HL-60/S4 treated with phorbol 12-myristate 13-acetate at 8.2 ng/mL for 4 days and 3 days (cell line): ENCODE results near the gene NEIL3.

ENCODE experiments used
- in situ Hi-C: fragments of 300-500 bp; cut with MboI; formaldehyde crosslinking; loops from 2 replicates; pipeline ENCODE4 v1.15.0; 2022; ENCODE audit warnings: low sequenced_read_pairs

NEIL3 gene

DNA sequence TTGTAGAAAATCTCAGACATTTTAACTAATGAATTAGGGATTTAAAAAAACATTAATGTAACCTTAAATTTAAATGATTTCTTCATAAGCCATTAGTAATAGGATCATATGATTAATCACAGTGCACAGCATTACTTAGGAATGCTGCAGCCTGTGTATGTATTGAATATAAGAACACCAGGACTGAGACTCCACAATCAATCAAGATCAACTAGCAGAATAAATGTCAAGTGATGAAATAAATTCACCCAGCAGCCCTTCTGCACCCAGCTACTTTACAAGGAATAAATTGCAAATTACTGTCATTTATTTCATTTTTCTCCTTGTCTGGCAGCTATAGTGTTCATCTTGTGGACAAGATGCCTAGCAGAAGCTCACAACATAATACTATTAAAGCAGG, 46.5 kb downstream of the NEIL3 start:
- in situ Hi-C loops = no loop called here

GRCh38 chr4:177356921-177357320, 47.2 kb downstream of the NEIL3 start:
- in situ Hi-C loops = no loop called here

GRCh38 chr4:177367336-177367735, 57.7 kb downstream of the NEIL3 start:
- in situ Hi-C loops = no loop called here

GRCh38 chr4:177369372-177369771, 59.7 kb downstream of the NEIL3 start:
- in situ Hi-C loops = no loop called here

DNA sequence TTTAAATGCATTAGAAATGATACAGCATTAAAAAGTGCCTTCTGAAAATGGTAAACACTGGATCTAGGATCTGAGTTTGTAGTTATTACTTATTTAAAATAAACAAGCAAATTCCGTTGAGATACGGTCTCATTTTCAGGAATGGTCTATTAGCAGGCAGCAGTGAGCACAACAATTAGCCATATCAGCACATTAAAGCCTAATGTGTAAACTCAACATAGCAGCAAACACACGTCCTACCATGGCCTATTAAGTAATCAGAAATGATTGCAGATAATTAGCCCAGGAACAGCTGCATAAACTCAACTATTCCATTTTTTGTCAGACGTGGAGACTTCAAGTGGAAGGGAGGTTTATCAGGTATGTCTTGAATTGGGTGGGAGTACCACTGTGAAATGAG, 61.8 kb downstream of the NEIL3 start:
- in situ Hi-C loops = no loop called here

DNA sequence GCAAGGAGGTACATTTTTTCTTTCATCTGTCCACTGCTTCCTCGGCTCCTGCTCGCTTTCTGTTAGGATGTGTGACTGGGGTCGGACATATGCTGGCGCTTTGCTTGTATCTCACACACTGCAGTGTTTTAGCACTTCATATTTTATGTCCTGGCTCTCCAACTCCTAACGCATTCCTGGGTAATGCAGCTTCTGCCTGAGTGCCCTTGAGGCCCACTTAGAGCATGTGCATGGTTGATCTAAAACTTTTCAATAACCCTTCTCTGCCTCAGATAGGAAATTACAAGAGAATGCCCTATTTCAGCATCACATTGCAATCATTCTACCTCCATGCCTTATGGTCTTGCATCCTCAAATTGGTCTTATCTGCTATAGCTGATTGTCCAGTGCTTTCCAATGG, 65.3 kb downstream of the NEIL3 start:
- in situ Hi-C loops = no loop called here

DNA sequence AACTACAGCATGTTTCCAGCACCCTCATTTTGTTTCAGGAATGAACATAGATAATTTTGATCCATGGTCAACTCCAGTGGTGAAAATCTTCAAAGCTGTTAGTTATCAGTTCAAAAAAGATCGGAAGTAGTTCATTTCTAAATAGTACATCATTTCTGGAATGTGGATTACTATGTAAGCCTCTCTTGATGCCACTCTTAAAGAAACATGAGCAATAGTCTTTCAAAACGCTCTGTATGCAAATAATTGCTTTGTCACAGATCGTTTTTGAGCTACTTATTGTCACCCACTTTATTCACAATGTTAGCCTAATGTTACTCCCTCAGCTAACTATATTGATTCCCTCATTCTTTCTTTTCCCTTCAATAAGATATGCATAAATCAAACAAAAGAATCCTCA, 65.7 kb downstream of the NEIL3 start:
- in situ Hi-C loops = no loop called here

- in situ Hi-C loops = no loop called here
Observed at GRCh38 chr4:177376024-177376423, 66.3 kb downstream of the NEIL3 start.

DNA sequence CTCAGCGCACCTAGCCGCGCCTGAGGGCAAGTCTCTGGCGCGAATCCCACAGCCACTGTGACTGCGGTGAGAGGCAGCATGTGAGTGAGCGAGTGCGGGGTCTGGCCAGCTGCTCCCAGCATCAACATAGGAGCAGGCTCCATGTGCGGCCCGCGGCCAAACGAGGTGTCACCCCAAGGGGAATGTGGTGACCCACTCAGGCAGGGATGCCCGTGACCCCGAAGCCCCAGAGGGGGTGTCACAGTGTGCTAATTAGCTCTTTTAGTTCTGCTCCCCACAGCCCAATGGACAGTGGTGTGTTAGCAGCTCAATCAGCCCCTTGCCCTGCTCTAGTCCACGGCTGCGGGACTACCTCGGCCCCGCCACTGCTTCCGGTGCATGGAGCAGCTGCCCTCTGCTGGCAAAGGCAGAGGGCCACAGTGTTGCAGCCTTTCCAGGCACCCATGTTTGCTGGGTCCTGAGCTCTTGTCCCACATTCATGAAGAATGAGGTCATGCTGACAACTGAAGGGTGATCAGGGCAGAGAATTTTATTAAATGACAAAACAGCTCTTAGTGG, 71.1 kb downstream of the NEIL3 start:
- in situ Hi-C loops = no loop called here

DNA sequence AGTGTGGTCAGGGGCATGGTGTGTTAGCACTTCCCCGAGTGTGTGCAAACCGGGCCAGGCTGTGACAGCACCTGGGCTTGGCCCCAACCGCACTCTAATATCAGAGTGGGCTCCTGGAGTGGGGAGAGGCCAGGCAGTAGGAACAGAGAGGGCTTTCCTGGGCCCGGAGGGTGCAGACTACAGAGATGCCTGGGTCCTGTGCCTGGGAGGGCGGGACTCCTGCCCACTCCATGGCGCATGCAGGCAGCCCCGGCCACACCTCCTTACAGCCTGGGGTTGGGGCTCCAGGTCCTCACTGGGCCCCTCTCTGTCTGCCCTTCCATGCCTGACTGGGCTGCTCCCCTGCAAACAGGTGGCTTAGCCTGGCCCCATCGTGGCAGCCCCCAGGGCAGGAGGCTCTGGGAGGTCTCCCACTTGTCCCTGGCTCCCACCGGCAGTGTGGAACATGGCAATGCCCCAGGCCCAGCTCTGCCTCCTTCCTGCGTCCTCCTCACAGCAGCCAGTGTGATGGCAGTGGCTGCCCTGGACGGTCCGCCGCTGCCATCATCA, 72.2 kb downstream of the NEIL3 start:
- in situ Hi-C loops = no loop called here

DNA sequence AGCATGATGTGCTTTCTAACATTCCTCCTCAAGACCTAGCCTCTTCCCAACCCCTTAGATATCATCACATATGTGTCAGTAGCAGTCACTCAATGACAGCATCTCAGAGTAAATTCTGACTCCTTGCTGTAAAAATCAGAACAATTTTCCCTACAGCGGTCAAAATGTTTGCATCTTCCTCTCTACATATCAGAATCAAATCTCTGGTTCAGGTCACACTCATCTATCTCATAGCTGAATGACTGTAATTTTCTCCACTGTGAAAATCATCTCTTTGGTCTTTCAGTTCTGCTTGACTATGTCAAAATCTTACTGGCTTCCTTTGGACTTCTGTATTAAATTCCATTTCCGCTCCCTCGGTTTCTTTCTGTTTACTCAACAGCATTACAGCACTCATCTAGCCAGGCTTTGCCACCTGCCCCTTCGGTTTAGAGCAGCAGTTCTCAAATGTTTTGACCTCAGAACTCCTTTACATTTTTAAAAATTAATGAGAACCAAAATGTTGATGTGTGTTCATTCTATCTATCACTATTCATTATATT, 75.3 kb downstream of the NEIL3 start:
- in situ Hi-C loops = no loop called here

DNA sequence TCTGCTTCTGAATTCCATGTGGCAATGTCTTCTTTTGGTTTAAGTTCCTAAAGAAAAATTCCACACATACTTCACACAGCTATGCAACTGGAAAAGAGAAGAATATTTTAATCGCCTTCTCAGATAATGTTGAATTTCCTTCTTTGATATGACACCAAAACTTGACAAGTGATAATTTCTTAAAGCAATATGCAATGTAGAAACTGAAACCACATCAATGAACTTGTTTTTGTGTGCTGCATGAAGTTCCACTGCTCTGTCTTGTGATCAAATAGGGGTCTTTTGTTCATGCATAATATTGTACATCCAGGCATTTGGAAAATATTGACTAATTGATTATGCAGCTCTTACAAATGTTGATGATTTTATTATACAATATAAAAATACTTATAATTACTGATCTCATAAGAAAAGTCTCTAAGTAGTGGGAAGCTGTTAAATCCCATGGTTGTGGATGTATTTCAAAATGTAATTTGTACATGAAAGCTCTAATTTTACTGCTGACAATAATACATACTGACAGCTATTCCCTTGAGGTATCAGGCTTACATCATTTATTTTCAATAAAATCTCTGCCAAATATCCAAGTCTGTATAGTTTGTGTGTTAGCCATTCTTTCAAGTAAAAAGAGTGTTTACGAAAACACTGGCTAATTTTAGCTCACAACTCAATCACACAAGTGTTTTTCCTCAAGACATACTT, 76.1 kb downstream of the NEIL3 start:
- in situ Hi-C loops = no loop called here

DNA sequence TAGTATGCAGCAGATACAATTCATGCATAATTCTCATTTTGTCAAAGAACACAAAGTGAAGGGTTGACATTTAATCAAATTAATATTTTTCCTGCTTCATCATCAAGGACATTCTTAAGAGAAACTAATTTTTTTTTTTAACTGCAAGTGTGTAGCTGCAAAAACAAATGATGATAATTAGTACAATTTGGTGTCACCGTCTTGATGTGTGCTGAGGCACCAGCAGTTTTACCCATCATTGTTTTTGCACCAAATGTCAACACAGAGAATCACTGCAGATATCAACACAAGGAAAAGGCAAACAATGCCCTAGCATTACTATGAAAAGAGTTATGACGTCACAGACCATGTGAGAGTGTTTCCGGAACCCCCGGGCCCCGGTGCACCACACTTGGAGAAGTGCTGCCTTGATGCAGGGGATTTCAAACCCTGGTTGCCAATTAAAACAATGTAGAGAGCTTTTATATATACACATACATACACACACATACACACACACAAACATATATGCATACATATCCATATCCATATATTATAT, 76.7 kb downstream of the NEIL3 start:
- in situ Hi-C loops = no loop called here

DNA sequence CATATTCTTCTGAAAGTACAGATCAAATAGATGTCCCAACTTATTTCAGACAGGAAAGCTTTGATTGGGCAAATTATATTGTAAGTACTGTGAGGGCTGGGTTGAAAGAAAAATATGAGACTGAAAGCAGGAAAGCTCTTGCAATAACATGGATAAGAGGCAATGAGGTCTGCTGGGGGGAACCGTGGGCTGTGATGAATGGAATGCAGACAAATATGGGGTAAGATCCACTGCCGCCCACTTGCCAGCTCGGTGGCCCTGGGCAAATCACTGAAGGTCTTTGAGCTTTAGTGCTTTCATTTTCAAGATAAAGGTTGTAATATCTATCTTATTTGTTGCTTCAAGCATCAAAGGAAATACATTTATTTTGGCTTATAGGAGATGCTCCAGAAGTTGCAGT, 81.6 kb downstream of the NEIL3 start:
- in situ Hi-C loops = no loop called here

- in situ Hi-C loops = no loop called here
Observed at GRCh38 chr4:177391953-177392352, 82.3 kb downstream of the NEIL3 start.

DNA sequence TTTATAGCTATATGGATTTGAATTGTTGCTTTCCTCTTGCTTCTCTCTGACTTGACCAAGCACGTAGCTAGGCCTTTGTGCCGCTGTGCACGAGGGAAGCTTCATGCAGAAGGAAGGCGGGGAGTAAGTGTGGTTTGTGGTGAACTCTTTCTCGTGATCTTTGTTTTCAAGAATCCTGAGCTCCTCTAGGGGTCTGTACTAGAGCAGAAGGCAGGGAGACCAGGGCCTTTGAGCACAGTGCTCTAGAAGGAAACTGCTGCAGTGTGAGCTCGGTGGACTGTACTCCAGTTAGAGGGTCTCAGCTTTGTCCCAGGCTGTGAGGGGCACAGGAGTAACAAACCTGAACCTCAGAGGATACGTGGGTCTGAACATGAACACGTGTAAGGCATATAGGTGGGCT, 83.6 kb downstream of the NEIL3 start:
- in situ Hi-C loops = no loop called here

DNA sequence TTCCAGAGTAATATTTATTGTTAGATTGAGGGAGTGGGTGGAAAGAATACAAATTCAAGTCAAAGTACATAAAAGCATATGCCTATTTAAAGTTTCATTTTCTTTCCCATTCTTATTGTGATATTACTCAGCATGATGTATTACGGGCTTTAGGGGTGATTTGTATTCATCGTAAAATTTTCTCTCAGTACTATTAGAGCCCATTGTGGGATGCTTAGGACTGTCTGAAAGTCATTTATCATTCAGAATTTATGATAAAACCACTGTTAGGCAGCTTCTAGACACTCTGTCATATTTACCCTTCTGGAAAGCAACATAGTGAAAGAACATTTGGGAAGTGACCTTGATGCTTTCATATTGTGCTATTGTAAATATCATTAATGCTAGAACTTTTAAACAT, 86.7 kb downstream of the NEIL3 start:
- in situ Hi-C loops = no loop called here

DNA sequence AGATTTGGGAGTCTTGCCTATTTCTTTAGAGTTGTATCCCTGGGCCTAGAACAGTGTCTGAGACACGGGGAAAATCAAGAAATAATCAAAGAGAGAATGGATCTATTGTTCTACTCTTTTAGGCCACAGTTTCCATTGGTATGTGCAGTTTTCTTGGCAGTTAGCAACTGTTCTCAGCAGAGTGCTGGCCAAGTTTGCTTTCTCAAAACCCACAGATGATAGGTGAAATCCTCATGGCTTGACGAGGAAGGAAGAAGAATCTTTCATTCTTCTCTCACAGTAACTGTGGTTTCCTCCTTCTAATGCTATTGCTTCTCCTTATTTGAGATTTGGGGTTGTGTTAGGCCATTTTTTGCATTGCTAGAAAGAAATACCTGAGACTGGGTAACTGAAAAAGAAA, 90.4 kb downstream of the NEIL3 start:
- in situ Hi-C loops = no loop called here

DNA sequence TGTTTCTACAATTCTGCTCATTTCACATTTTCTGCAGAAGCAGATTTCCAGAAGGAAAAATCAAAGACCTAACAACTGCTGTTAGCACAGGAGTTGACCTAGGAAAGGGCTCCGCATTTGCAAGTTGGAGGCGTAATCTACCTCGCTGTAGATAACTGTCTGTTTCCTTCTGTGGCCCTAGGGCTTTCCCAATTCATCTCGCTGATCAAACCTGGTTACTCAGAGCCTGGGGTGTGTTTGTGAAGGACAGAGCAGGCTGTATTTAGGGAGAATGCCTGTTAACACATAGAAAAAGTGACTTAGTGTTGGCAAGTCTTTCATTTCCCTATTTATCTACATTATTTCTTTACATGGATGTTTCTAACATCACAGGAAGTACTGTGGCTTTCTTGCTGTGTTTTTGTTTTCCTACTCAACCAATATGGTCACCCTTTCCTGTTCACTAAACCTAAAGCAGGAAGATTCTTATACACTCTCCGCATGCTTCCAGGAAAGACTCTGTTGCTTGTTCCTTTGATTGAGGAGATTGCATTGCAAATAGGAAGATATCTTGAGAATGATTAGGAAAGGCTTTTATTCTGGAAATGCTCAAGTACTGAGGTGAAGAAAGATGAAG, 92.1 kb downstream of the NEIL3 start:
- in situ Hi-C loops = no loop called here

GRCh38 chr4:177403746-177404145, 94.1 kb downstream of the NEIL3 start:
- in situ Hi-C loops = no loop called here

GRCh38 chr4:177404342-177404741, 94.7 kb downstream of the NEIL3 start:
- in situ Hi-C loops = no loop called here

- in situ Hi-C loops = no loop called here
Observed at GRCh38 chr4:177404986-177405385, 95.3 kb downstream of the NEIL3 start.
